Measurements from ENCODE around the gene RNF181. TPM values are rescaled to one million over a fixed set of nuclear protein-coding genes. Genes with fewer than 3 reads are reported as not detected.
"Not testable (repeated sequence)": the region's sequence is repeated elsewhere in the genome, so short reads cannot be mapped to it uniquely, and the experiment has no call there.

RNF181 gene
- total RNA-seq (2014; rRNA removed; shearing (Covaris generic); ENCODE audit: low replicate concordance) = 167 and 209 TPM in 2 replicates

GRCh38 chr2:85595301-85596025 lies at the start of gene RNF181:
Gene RNF181 (plus strand): TSS chr2:85595745. CDS start chr2:85595764, 19 bp downstream.
- Histone ChIP-seq H3K9me3 (no peaks in the 10 kb centered on the region), H3K27me3 (no peaks in the 10 kb centered on the region), H3K36me3 (peaks cover 19% of the 10 kb centered on the region), H3K4me3 (peak within 1 kb of the TSS; percentile 83)
- peak; percentile 97 for DNase-seq

- H3K36me3 ChIP-seq = peaks cover 67% of the 10 kb centered on the region
- H3K4me3 ChIP-seq = no peak overlapping the region
- no peaks in the 10 kb centered on the region for H3K27me3 ChIP-seq
- no peaks in the 10 kb centered on the region for H3K9me3 ChIP-seq
- DNase-seq = no peak
Measured at GRCh38 chr2:85545780-85546240, 49.7 kb upstream of the RNF181 start.

- Histone ChIP-seq H3K36me3 (peaks cover 67% of the 10 kb centered on the region), H3K27me3 (no peaks in the 10 kb centered on the region), H3K9me3 (no peaks in the 10 kb centered on the region), H3K4me3 (no peak overlapping the region)
- no peak for DNase-seq
Measured at GRCh38 chr2:85547089-85547858, 48.3 kb upstream of the RNF181 start.

- peaks cover 66% of the 10 kb centered on the region for H3K36me3 ChIP-seq
- no peak for DNase-seq
- no peaks in the 10 kb centered on the region for H3K9me3 ChIP-seq
- no peak overlapping the region for H3K4me3 ChIP-seq
- no peaks in the 10 kb centered on the region for H3K27me3 ChIP-seq
Measured at GRCh38 chr2:85547859-85548607, 47.5 kb upstream of the RNF181 start.

- peaks cover 60% of the 10 kb centered on the region for H3K36me3 ChIP-seq
Measured at GRCh38 chr2:85548608-85548900, 47.0 kb upstream of the RNF181 start.

GRCh38 chr2:85549095-85549494 lies 46.5 kb upstream of the RNF181 start:
- Histone ChIP-seq H3K4me3 (no peak overlapping the region), H3K9me3 (no peaks in the 10 kb centered on the region), H3K36me3 (peaks cover 58% of the 10 kb centered on the region), H3K27me3 (no peaks in the 10 kb centered on the region)
- DNase-seq = no peak

More at GRCh38 chr2:85548608-85548900, 47.0 kb upstream of the RNF181 start:
- Histone ChIP-seq H3K4me3 (no peak overlapping the region), H3K9me3 (no peaks in the 10 kb centered on the region), H3K27me3 (no peaks in the 10 kb centered on the region)
- DNase-seq = no peak

GRCh38 chr2:85549826-85550225 lies 45.7 kb upstream of the RNF181 start:
- H3K36me3 ChIP-seq = peaks cover 56% of the 10 kb centered on the region
- peak; percentile 12 for DNase-seq
- H3K27me3 ChIP-seq = no peaks in the 10 kb centered on the region
- H3K9me3 ChIP-seq = no peaks in the 10 kb centered on the region
- H3K4me3 ChIP-seq = no peak overlapping the region

- no peaks in the 10 kb centered on the region for H3K9me3 ChIP-seq
- H3K36me3 ChIP-seq = peaks cover 55% of the 10 kb centered on the region
- no peak overlapping the region for H3K4me3 ChIP-seq
- H3K27me3 ChIP-seq = no peaks in the 10 kb centered on the region
- DNase-seq = no peak
Measured at GRCh38 chr2:85550486-85550885, 45.1 kb upstream of the RNF181 start.

- H3K9me3 ChIP-seq = no peaks in the 10 kb centered on the region
Measured at GRCh38 chr2:85551698-85552678, 43.6 kb upstream of the RNF181 start.

GRCh38 chr2:85553184-85553583 lies 42.4 kb upstream of the RNF181 start:
- H3K27me3 ChIP-seq = no peaks in the 10 kb centered on the region
- no peak overlapping the region for H3K4me3 ChIP-seq
- H3K36me3 ChIP-seq = peaks cover 59% of the 10 kb centered on the region
- no peak for DNase-seq
- no peaks in the 10 kb centered on the region for H3K9me3 ChIP-seq

More at GRCh38 chr2:85551698-85552678, 43.6 kb upstream of the RNF181 start:
- DNase-seq = peak; percentile 41
- Histone ChIP-seq H3K4me3 (no peak overlapping the region), H3K36me3 (peaks cover 54% of the 10 kb centered on the region), H3K27me3 (no peaks in the 10 kb centered on the region)

GRCh38 chr2:85554980-85555612 lies 40.4 kb upstream of the RNF181 start:
- Histone ChIP-seq H3K36me3 (peaks cover 65% of the 10 kb centered on the region), H3K9me3 (no peaks in the 10 kb centered on the region), H3K4me3 (no peak overlapping the region), H3K27me3 (no peaks in the 10 kb centered on the region)
- no peak for DNase-seq

- Histone ChIP-seq H3K4me3 (no peak overlapping the region), H3K36me3 (peaks cover 45% of the 10 kb centered on the region), H3K9me3 (no peaks in the 10 kb centered on the region), H3K27me3 (no peaks in the 10 kb centered on the region)
- DNase-seq = no peak
Measured at GRCh38 chr2:85557130-85557529, 38.4 kb upstream of the RNF181 start.

- Histone ChIP-seq H3K36me3 (peaks cover 37% of the 10 kb centered on the region), H3K4me3 (no peak overlapping the region), H3K9me3 (no peaks in the 10 kb centered on the region), H3K27me3 (no peaks in the 10 kb centered on the region)
- no peak for DNase-seq
Measured at GRCh38 chr2:85558160-85558559, 37.4 kb upstream of the RNF181 start.

GRCh38 chr2:85560403-85560726 lies 35.2 kb upstream of the RNF181 start:
- not testable (repeated sequence) for H3K9me3 ChIP-seq, H3K27me3 ChIP-seq, DNase-seq
- Histone ChIP-seq H3K36me3 (peaks cover 24% of the 10 kb centered on the region), H3K4me3 (peak overlapping the region; percentile 76)

- H3K36me3 ChIP-seq = peaks cover 21% of the 10 kb centered on the region
- peak overlapping the region; percentile 76 for H3K4me3 ChIP-seq
- DNase-seq = no peak
Measured at GRCh38 chr2:85560812-85561279, 34.7 kb upstream of the RNF181 start.

More at GRCh38 chr2:85560812-85561279, 34.7 kb upstream of the RNF181 start:
- Histone ChIP-seq H3K27me3 (no peaks in the 10 kb centered on the region), H3K9me3 (no peaks in the 10 kb centered on the region)

Measured in MG63 (cell line).